ENCODE measurements around the gene LARGE2.

The LARGE2 gene

DNA sequence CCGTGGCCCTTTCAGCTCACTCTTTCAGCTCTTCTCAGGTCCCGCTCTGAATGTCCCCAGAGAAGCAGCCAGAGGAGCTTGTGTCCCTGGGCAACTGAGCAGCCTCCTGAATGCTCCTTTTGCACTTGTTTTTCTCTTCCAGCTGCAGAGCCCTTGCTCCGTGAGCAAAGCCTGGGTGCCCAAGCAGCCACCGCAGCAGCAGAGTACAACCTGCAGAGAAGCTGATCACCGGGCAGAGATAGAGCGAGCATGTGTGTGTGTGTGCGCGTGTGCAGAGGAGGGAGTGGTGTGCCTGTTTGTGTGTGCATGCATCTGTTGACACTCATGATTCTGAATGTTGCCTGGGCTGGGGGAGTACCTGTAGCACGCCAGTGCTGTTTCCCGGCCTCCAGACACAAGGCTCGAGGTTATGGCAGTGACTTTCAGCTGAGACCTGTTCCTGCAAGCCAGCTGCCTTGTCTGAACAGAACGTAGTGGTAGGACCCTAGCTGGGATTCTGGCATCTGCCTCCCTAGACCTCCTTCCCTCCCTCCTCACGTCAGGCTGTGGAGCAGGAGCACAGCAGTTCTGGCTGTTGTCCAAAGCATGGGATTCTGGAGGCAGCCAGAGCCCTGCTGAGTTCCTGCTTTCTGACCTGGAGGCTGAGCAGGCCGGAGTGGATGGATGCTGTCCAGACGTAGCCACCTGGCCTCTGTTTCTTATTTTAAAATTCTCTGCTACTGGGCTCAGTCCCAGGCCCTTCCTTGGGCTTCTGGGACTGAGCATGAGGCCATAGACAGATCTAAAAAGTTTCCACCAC lies 41.5 kb upstream of the LARGE2 start:
- H3K4me3 ChIP-seq (ENCODE audit: low read depth, low read length), result no peak overlapping the region
- no peak for DNase-seq (ENCODE audit: low read depth)
- TF ChIP-seq MAX (IDR thresholded peaks at IDR 0.05; ENCODE audit: low read depth, low read length), result no peak
- TF ChIP-seq CTCF (IDR thresholded peaks at IDR 0.05; ENCODE audit: low read depth, low read length), result no peak
- TF ChIP-seq POLR2A (IDR thresholded peaks at IDR 0.05; ENCODE audit: extremely low read depth, insufficient read length), result no peak
- no peak for TF ChIP-seq MYC (IDR thresholded peaks at IDR 0.05; ENCODE audit: low read depth, low read length)

DNA sequence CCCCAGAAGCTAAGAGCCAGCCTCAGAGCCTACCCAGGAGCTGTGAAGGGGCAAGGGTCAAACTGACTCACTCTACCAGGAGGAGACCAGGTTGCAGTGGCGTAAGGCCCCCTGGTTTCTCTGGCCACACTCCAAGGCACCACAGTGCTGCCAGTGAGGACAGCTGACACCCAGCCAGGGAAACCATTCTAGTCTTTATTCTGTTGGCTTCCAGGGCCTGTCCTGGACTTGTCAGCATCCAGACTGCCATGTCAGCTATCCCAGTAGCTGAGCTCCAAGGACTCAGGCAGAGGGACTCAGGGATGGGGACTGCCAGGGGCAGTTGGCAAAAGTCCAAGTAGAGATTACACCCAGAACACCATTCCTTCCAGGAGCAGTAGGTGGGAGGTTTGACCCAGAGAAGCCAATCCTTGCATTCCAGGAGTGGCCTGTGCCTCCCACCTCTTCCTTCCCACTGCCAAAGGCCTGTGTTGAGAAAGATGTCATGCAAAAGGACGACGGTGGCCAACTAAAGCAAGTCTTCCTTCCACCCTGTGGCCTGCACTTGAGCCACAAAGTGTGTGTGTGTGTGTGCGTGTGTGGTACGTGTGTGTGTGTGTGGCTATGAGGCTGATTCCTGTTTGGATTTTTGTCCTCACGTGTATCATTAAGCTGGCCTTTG lies 40.6 kb upstream of the LARGE2 start:
- no peak overlapping the region for H3K4me3 ChIP-seq (ENCODE audit: low read depth, low read length)
- TF ChIP-seq MAX (IDR thresholded peaks at IDR 0.05; ENCODE audit: low read depth, low read length), result no peak
- no peak for DNase-seq (ENCODE audit: low read depth)

- TF ChIP-seq MYC (IDR thresholded peaks at IDR 0.05; ENCODE audit: low read depth, low read length) (no peak), MAX (IDR thresholded peaks at IDR 0.05; ENCODE audit: low read depth, low read length) (no peak), POLR2A (IDR thresholded peaks at IDR 0.05; ENCODE audit: extremely low read depth, insufficient read length) (no peak), CTCF (IDR thresholded peaks at IDR 0.05; ENCODE audit: low read depth, low read length) (no peak)
- H3K4me3 ChIP-seq (ENCODE audit: low read depth, low read length), result no peak overlapping the region
- no peak for DNase-seq (ENCODE audit: low read depth)
Observed at GRCh38 chr11:45884596-45885185, 37.8 kb upstream of the LARGE2 start.

GRCh38 chr11:45885274-45885920 lies 37.1 kb upstream of the LARGE2 start, which contains the start of gene MAPK8IP1:
Gene MAPK8IP1, plus strand, starts transcription at chr11:45885651. Its CDS starts 170 bp downstream, at chr11:45885821.
- peak; percentile 55 for DNase-seq (ENCODE audit: low read depth)
- TF ChIP-seq MYC (IDR thresholded peaks at IDR 0.05; ENCODE audit: low read depth, low read length) (no peak), POLR2A (IDR thresholded peaks at IDR 0.05; ENCODE audit: extremely low read depth, insufficient read length) (no peak), MAX (IDR thresholded peaks at IDR 0.05; ENCODE audit: low read depth, low read length) (no peak), CTCF (IDR thresholded peaks at IDR 0.05; ENCODE audit: low read depth, low read length) (no peak)
- no peak within 1 kb of the TSS for H3K4me3 ChIP-seq (ENCODE audit: low read depth, low read length)

DNA sequence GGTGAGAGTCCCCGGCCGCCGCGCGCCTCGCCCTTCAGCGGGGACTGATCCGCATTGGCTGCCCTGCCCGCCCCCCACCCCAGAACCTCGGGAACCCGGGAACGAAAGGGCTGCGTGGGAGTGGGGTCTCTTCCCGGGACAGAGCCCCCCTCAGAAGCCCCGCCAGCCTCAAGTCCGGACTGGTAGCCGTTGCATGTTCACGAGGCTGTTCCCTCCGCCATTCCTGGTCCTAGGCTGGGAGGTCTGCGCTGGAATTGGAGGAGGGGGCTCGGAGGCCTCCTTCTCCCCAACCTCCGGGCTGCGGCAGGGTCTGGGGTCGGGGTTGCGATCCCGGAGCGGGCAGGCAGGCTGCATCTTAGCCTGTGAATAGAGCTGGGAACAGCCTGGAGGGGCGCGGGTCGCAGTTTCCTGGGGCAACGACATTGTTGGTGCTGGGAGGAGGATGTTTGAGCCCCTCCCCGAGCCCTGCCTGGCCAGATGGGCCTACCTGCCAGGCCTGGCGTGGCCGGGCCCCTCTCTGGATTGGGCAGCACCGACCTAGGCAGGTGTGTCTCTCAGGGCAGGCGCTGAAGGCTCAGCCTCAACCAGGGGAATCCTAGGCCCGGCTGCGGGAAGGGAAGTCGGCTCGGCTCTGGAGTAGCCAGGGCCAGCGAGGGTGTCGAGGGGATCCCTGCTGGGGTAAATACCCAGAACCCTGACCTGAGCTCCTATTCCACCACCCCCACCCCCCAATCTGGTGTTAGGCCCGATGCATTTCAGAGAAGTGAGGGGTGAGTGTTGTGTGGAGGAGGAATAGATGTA lies 36.3 kb upstream of the LARGE2 start:
- no peak for TF ChIP-seq MYC (IDR thresholded peaks at IDR 0.05; ENCODE audit: low read depth, low read length)
- TF ChIP-seq MAX (IDR thresholded peaks at IDR 0.05; ENCODE audit: low read depth, low read length), result no peak
- TF ChIP-seq POLR2A (IDR thresholded peaks at IDR 0.05; ENCODE audit: extremely low read depth, insufficient read length), result no peak
- no peak for TF ChIP-seq CTCF (IDR thresholded peaks at IDR 0.05; ENCODE audit: low read depth, low read length)
- no peak overlapping the region for H3K4me3 ChIP-seq (ENCODE audit: low read depth, low read length)
- no peak for DNase-seq (ENCODE audit: low read depth)

Measured in NB4 (cell line).